Esophagus squamous epithelium (tissue), 5 donors: ENCODE data around the gene HDAC8. TPM values are rescaled to one million over a fixed set of nuclear protein-coding genes. Genes with fewer than 3 reads are reported as not detected.

ENCODE experiments used
- DNase-seq: peaks from one replicate; lab custom pipeline; 2025; lab: John Stamatoyannopoulos, UW
- H3K27ac ChIP-seq, 4 donors: fragments of 200-600 bp; sonication (generic); one replicate each; pipeline ENCODE4 v1.5.1; 2016 to 2019; ENCODE audit warnings: mild to moderate bottlenecking in 1 of 4
- H3K27me3 ChIP-seq, 4 donors: fragments of 200-600 bp; sonication (generic); 1 replicate in 3 of 4; 2 replicates in 1 of 4; pipeline versions ENCODE4 v1.5.1 to v1.6.0; 2017 to 2021; ENCODE audit warnings: antibody characterized with exemption in 1 of 4
- H3K36me3 ChIP-seq, 3 donors: fragments of 200-600 bp; sonication (generic); one replicate each; pipeline ENCODE4 v1.5.1; 2016 to 2019
- H3K4me1 ChIP-seq, 3 donors: fragments of 200-600 bp; sonication (generic); one replicate each; pipeline ENCODE4 v1.5.1; 2017 to 2019
- H3K4me3 ChIP-seq, 4 donors: fragments of 200-600 bp; sonication (generic); 1 replicate in 3 of 4; 2 replicates in 1 of 4; pipeline ENCODE4 v1.5.1; 2016 to 2019; ENCODE audit warnings: mild to moderate bottlenecking in 2 of 4, moderate library complexity in 1 of 4
- H3K9me3 ChIP-seq, 3 donors: fragments of 200-600 bp; sonication (generic); one replicate each; pipeline ENCODE4 v1.5.1; 2016 to 2019
- CTCF ChIP-seq, 6 experiments: fragments of 450-650 bp in 4 of 6; fragments of 200-600 bp in 2 of 6; sonication (generic) in 2 of 6; IDR thresholded peaks; one replicate each; pipeline ENCODE4 v1.5.1; 2016 to 2019; ENCODE audit warnings: antibody characterized with exemption in 6 of 6, mild to moderate bottlenecking in 4 of 6, moderate library complexity in 4 of 6
- POLR2A ChIP-seq, 4 donors: fragments of 450-650 bp; IDR thresholded peaks; one replicate each; pipeline ENCODE4 v1.6.1; 2017; ENCODE audit warnings: antibody characterized with exemption in 4 of 4, mild to moderate bottlenecking in 4 of 4, moderate library complexity in 3 of 4
- WGBS, 2 donors: methylation state at CpG; one replicate each; pipeline ENCODE4 v1.1.5; 2018; 5-methylcytosine and 5-hydroxymethylcytosine counted together
- intact Hi-C: fragments of 100-400 bp; cut with DNase I; formaldehyde crosslinking; loops from one replicate; pipeline ENCODE4 v1.15.0; 2022
- total RNA-seq, 4 donors: library from RNA; depleted of rRNA; stranded (reverse); fragments of >200 nt; gene quantifications; one replicate each; pipeline ENCODE4 v1.1.0, GENCODE V29; 2016
- donor health status: DM: yes; HTN: yes; CAD: no.

HDAC8 gene
- total RNA-seq, 4 donors from 2014 or later, result 16.8 to 26.9 (median 18.0) TPM

GRCh38 chrX:72399816-72400215, 172.8 kb downstream of the HDAC8 start:
- DNase-seq, result no peak
- H3K4me3 ChIP-seq, result no peak overlapping the region
- no peaks in the 10 kb centered on the region for H3K36me3 ChIP-seq
- H3K4me1 ChIP-seq, result peaks cover 0 to 14% (median 0%) of the 10 kb centered on the region in 3 donors
- H3K27me3 ChIP-seq, result no peaks in the 10 kb centered on the region
- intact Hi-C loops, result no loop called here
- TF ChIP-seq CTCF (IDR thresholded peaks at IDR 0.05), result no peak
- no peak for TF ChIP-seq POLR2A (IDR thresholded peaks at IDR 0.05)
- no peak overlapping the region for H3K27ac ChIP-seq
- H3K9me3 ChIP-seq, result no peaks in the 10 kb centered on the region

- DNase-seq, result no peak
- WGBS, 2 donors, result 11 to 29% methylated on average over 1 of the region's 1 CpG
- Histone ChIP-seq H3K4me1 (peaks cover 0 to 15% (median 0%) of the 10 kb centered on the region in 3 donors), H3K27ac (no peak overlapping the region), H3K36me3 (no peaks in the 10 kb centered on the region), H3K27me3 (no peaks in the 10 kb centered on the region), H3K4me3 (no peak overlapping the region), H3K9me3 (no peaks in the 10 kb centered on the region)
- no peak for TF ChIP-seq CTCF (IDR thresholded peaks at IDR 0.05)
- no peak for TF ChIP-seq POLR2A (IDR thresholded peaks at IDR 0.05)
- intact Hi-C loops, result no loop called here
Observed at GRCh38 chrX:72396117-72396516, 176.5 kb downstream of the HDAC8 start.

- no peak for DNase-seq
- Histone ChIP-seq H3K36me3 (no peaks in the 10 kb centered on the region), H3K27ac (no peak overlapping the region), H3K4me3 (no peak overlapping the region), H3K4me1 (peaks cover 0 to 15% (median 0%) of the 10 kb centered on the region in 3 donors), H3K27me3 (no peaks in the 10 kb centered on the region), H3K9me3 (no peaks in the 10 kb centered on the region)
- intact Hi-C loops, result no loop called here
- 40 to 71% methylated on average over 1 of the region's 1 CpG for WGBS, 2 donors
- TF ChIP-seq CTCF (IDR thresholded peaks at IDR 0.05) (no peak), POLR2A (IDR thresholded peaks at IDR 0.05) (no peak)
Observed at GRCh38 chrX:72395237-72395636, 177.4 kb downstream of the HDAC8 start.

- 53 to 59% methylated on average over 3 to 8 of the region's 8 CpGs for WGBS, 2 donors
- intact Hi-C loops, result no loop called here
- no peak for DNase-seq
- Histone ChIP-seq H3K9me3 (no peaks in the 10 kb centered on the region), H3K4me1 (peaks cover 0 to 15% (median 0%) of the 10 kb centered on the region in 3 donors), H3K36me3 (no peaks in the 10 kb centered on the region), H3K27me3 (no peaks in the 10 kb centered on the region), H3K27ac (no peak overlapping the region), H3K4me3 (no peak overlapping the region)
- TF ChIP-seq POLR2A (IDR thresholded peaks at IDR 0.05) (no peak), CTCF (IDR thresholded peaks at IDR 0.05) (no peak)
Observed at GRCh38 chrX:72394518-72395170, 178.0 kb downstream of the HDAC8 start.

GRCh38 chrX:72393836-72394517, 178.7 kb downstream of the HDAC8 start:
- intact Hi-C loops, result no loop called here
- no peaks in the 10 kb centered on the region for H3K9me3 ChIP-seq
- TF ChIP-seq CTCF (IDR thresholded peaks at IDR 0.05), result no peak
- no peak for TF ChIP-seq POLR2A (IDR thresholded peaks at IDR 0.05)
- peaks cover 0 to 15% (median 0%) of the 10 kb centered on the region in 3 donors for H3K4me1 ChIP-seq
- DNase-seq, result no peak
- H3K4me3 ChIP-seq, result no peak overlapping the region
- no peak overlapping the region for H3K27ac ChIP-seq
- no peaks in the 10 kb centered on the region for H3K27me3 ChIP-seq
- 38 to 68% methylated on average over 1 to 8 of the region's 8 CpGs for WGBS, 2 donors
- H3K36me3 ChIP-seq, result no peaks in the 10 kb centered on the region
